Measurements from ENCODE around the gene PRPF6. TPM values are rescaled to one million over a fixed set of nuclear protein-coding genes. Genes with fewer than 3 reads are reported as not detected.

Gene PRPF6
- polyA plus RNA-seq, 4 donors: 86.0 to 95.4 (median 92.7) TPM

GRCh38 chr20:64055893-64056638 is 75.1 kb downstream of the PRPF6 start:
- no peak for DNase-seq (ENCODE audit: low read depth in 4 of 4, low spot score in 2 of 4)

DNA sequence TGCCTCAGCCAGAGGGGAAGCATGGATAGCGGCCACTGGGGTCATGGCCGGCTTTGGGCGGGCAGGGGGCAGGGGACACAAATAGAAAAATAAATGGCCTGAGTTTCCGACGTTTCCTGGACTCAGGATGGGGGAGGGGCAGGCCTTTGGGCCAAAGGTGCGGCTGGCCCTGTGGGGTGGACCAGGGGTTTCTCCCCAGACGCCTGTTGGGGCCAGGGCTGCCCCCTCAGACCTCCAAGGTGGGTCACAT is 75.6 kb downstream of the PRPF6 start:
- no peak for DNase-seq (ENCODE audit: low read depth in 4 of 4, low spot score in 2 of 4)

DNA sequence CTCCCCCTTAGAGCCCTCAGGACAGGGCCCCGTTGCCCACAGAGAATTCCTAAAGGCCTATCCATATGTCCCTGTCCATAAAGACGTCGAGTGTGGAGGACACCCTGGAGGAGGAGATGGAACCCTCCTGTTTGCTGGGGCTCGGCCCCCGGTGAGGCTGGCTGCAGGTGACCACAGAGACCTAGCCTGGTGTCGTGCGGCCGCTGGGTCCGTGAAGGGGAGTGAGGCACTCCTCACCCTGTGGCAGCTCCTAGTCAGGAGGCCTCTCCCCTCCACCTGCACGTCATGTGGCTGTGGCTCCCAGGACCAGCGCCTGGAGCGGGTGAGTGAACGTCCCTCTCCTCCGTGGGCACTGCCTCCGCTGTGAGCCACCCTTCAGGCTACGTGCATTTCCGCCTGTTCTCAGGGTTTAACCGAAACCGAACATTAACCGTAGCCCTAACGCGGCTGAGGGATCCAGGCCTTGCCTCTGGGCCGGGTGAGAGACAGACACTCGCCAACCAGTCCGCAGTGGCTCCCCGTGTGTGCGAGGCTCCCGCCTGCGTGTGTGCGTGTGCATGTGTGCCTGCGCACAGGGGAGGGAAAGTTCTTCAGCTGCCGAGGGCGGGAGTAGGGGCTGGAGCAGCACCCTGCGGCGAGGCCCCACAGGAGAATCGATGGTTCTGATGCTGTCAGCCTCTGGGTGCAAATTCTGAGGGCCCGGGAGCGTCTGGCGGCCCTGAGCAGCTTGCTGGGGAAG is 76.1 kb downstream of the PRPF6 start:
- DNase-seq (ENCODE audit: low read depth in 4 of 4, low spot score in 2 of 4): no peak

DNA sequence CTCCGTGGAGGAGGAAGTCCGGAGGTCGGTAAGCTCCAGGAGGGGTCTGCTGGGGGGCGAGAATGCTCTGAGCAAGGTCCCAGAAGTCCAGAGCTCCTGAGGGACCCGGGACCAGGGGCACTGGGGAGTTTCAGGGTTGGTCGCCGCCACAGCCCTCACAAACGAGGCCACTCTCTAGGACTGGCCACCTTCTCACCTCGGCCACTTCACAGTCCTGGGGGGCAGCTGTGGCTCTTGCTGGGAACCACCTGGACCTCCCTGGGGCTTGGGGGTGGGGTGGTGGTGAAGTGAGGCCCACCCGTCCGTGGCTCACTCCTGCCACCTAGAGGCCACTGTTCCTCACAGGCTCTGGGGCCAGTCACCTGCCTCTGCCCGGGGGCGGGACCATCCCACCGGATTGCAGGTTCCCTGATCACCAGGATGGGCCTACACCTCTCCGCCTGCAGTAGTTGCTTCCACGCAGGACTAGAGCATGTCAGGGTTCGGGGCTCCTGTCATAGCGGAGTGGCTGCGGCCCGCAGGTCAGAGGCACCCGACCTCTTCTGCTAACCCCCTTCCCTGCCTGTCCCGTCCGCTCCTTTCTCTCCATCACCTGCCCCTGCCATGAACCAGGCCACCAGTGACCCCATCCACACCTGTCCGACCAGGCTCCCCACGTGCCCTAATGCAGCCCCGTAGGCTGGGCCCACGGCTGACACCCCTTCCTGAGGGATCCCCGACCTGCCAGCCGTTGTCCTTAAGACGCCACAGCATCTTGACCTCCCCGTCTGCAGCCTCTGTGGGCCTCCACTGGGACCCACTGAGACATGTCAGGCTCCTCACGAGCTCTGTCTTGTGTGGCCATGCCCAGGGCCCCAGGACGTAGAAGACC is 76.9 kb downstream of the PRPF6 start:
- peak in 1 of 4 donors; percentile 73 for DNase-seq (ENCODE audit: low read depth in 4 of 4, low spot score in 2 of 4)

DNA sequence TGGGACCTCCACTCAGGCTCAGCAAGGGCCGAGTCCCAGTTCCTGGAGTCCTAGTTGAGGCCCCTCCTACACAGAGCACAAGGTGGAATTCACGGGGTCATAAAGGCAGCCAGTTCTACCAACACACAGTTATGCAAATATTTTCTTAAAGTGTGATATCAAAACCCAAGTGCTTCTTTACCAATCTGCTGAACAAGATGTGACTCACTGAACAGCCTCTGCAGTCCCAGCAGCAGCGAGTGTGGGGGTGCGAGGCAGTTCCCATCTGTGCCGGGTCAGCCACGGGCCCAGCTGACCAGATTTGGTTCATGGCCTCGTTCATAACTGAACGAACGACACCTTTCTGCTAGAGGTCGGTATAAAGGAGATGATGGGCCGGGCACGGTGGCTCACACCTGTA is 77.6 kb downstream of the PRPF6 start:
- DNase-seq (ENCODE audit: low read depth in 4 of 4, low spot score in 2 of 4): no peak

- no peak for DNase-seq (ENCODE audit: low read depth in 4 of 4, low spot score in 2 of 4)
These were observed 81.3 kb downstream of the PRPF6 start for GRCh38 chr20:64062276-64062595.

DNA sequence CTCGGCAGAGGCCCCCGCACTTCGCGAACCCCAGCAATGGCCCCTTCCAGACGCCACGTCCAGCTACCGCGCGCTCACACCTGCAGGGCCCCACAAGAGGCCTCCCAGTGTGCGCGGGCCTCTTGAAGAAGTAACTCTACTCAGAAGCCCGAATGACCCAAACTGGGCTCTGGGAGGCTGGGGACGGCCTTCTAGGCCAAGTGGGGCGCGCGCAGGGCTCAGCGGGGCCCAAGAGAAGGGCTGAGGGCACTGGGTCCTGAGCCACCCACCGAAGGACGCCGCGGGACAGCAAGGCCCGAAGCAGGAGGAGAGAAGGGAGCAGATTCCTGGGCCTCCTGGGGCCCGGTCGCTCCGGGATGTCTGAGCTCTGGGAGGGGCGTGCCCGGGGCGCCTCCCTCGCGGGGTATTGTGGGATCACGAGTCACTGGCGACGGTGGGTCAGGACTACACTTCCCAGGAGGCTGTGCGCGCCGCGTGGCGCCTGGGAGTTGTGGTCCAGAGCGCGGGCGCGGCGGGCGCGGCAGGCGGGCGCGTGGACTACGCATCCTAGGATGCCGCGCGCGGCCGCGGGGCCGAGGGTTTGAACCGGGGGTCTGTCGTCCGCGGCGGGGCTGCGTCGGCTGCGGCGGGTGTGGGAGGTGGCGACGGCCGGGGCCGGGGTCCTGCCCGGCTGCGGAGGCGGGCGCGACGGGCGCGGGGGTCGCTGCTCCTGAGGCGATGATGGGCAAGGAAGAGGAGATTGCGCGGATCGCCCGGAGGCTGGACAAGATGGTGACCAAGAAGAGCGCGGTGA is 81.9 kb downstream of the PRPF6 start, which contains the start of gene TCEA2:
TCEA2 (plus strand) TSS at position 603 of the 793 bp plus-strand sequence; CDS start at position 718, 115 bp downstream.
- peak; percentile 79 to 95 (median 90) for DNase-seq (ENCODE audit: low read depth in 4 of 4, low spot score in 2 of 4)

- DNase-seq (ENCODE audit: low read depth in 4 of 4, low spot score in 2 of 4): no peak
These were observed 82.6 kb downstream of the PRPF6 start for GRCh38 chr20:64063389-64064144.

DNA sequence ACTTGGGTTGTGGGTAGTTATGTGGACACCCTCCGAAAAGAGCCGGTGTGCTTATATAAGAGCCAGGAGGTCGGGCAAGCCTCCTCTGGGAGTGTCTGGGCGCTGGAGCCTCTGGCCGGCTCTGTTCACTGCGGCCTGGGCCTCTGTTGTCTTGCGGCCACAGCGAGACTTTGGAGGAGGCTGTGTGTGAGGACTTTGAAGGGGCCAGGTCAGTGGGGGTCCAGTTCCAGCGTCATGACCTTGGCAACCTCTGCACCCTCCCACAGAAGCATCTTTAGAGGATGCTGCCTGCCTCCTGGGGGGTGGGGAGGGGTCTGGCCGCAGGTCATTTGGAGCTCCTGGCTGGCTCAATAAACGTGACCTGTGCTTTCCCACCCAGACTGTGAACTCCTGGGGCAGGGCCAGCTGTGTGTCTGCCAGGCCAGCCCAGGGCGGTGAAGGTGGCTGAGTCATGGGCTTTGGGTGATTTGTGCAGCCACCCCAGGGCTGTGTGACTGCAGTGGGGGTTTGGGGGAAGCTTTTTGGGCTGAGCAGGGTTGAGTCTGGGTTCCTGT is 83.3 kb downstream of the PRPF6 start:
- no peak for DNase-seq (ENCODE audit: low read depth in 4 of 4, low spot score in 2 of 4)

- no peak for DNase-seq (ENCODE audit: low read depth in 4 of 4, low spot score in 2 of 4)
These were observed 84.4 kb downstream of the PRPF6 start for GRCh38 chr20:64065062-64065973.

DNA sequence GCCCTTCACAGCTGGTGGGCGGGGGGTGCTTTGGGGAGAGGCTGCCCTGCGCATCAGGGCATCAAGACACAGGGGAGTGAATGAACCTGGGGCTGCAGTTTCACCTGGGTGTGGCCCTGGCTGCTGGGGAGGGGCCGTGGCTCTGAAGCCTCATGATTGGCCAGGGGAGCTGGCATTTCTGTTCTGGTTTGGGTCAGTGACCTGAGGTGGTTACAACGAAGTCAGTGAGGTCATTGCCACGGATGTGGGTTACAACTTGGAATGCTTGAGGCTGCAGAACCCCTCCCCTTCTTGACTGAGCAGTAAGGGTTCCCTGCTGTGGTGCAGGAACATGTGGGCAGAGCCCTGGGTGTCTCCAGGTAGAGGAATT is 85.0 kb downstream of the PRPF6 start:
- no peak for DNase-seq (ENCODE audit: low read depth in 4 of 4, low spot score in 2 of 4)

- DNase-seq (ENCODE audit: low read depth in 4 of 4, low spot score in 2 of 4): no peak
These were observed 86.2 kb downstream of the PRPF6 start for GRCh38 chr20:64067005-64067632.

DNA sequence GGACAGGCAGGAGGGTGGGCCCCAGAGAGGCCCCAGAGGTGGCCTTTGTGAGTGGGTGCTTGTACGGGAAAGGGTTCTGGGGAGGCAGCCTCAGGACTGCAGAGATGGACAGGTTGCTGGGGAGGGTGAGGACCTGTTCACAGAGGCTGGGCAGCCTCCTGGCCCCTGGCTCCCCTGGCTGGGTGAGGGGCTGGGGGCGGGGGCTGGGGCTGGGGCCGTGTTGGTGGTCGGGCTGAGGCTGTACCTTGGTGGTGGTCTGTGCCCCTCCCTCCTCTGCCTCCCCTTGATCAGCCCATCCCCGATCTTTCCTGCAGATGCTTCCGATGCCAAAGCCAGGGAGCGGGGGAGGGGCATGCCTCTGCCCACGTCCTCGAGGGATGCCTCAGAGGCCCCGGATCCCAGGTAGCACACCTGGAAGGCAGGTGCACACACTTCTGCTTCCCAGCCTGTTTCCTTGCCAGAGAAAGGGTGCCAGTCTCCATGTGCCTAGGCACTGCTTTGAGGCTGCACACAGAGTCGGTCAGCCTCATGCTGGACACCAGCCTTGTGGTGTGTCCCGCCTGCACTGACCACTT is 86.9 kb downstream of the PRPF6 start:
- DNase-seq (ENCODE audit: low read depth in 4 of 4, low spot score in 2 of 4): no peak

DNA sequence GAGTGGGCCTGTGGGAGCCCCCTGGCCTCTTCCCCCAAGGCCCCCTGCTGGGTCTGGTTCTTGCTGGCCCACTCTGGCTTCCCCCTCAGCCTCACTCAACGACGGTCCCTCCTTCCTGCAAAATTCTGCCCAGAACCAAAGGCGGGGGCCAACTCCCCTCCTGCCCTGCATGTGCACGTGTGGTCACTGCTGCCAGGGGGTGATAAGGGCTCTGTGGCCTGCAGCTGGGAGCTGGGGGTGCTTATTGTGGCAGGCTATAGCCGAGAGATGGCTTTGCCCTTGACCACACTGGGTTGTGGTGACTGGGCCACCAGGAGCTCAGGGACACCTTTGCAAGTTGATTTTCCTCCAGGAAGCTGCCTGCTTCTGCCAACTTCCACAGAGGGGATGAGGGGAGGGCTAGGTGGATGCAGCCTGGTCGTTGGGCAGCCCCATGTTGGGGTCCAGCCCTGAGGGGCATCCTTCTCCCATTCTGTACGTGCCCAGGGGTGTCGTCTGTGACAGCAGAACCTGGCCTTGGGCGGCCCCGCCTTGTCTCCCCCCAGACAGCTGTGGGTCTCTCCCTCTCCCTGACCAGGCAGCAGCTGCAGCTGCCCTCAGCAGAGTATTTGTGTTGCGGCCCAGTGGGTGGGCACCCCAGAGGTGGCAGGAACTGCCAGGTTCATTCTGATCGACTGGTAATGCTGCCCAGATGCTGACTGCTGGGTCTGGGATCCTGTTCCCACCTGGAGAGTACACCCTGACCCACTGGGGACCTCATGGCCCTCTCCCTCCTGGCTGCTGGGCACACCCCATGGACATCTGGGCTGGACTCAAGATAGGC is 87.7 kb downstream of the PRPF6 start:
- no peak for DNase-seq (ENCODE audit: low read depth in 4 of 4, low spot score in 2 of 4)

DNA sequence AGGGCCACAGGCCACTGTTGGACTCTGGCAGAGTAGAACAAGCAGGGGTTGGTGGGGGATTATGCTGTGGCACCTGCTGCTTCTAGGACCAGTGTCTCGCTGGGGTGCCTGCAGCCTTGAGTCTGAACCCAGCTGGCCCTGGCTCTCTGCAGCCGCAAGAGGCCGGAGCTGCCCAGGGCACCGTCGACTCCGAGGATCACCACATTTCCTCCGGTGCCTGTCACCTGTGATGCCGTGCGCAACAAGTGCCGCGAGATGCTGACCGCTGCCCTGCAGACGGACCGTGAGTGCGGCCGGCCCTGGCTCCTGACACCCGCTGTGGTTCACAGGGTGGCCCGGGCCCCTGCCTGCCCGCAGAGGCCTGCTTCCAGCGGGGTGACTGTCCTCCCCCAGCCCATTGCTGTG is 88.3 kb downstream of the PRPF6 start:
- no peak for DNase-seq (ENCODE audit: low read depth in 4 of 4, low spot score in 2 of 4)

DNA sequence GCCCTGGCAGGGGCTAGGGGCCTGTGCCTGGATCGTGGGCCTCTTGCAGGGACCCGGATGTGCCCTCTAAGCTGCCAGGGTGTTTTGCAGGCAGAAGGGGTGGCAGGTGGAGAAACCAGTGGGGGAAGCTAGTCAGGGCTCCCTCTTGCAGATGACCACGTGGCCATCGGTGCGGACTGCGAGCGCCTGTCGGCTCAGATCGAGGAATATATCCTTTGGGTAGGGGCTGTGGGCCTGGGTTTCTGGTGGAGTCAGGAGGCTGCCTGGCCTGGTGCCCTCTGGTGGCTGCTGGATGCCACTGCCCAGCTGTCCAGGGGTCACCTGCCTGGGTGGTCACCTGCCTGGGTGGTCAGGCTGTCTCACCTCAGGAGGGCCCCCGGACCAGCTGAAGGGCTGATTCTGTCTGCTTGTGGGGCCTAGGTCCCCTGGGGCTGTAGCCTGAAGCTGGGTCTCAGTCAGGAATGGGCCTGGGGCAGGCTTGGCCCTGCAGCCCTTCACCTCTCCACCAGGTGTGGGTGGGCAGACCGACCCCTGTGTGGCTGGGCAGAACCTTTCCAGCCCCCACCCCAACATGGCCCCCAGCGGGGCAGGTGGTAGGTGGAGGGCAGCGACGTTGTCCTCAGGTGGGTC is 88.8 kb downstream of the PRPF6 start:
- DNase-seq (ENCODE audit: low read depth in 4 of 4, low spot score in 2 of 4): no peak

Measured in left renal cortex interstitium (tissue), 4 donors.